ENCODE measurements around the gene NOL4L. TPM values are rescaled to one million over a fixed set of nuclear protein-coding genes. Genes with fewer than 3 reads are reported as not detected.

The NOL4L gene
- total and polyA plus RNA-seq, 2 experiments from 2014 or later = 35.6 to 42.9 TPM

GRCh38 chr20:32517914-32518592, 67.1 kb downstream of the NOL4L start:
- WGBS (ENCODE audit: low lambda C conversion rate, missing lambda C conversion rate) = 83% methylated on average over 15 of the region's 15 CpGs
- no peak overlapping the region for H3K4me3 ChIP-seq
- H3K9me2 ChIP-seq (replicated peaks; ENCODE audit: insufficient read depth) = no peaks in the 10 kb centered on the region
- H3K27me3 ChIP-seq = no peaks in the 10 kb centered on the region
- DNase-seq (ENCODE audit: low spot score) = no peak
- no peak overlapping the region for H2AFZ ChIP-seq
- no peak overlapping the region for H3K27ac ChIP-seq
- no peaks in the 10 kb centered on the region for H3K36me3 ChIP-seq (replicated peaks; ENCODE audit: insufficient read depth, low read depth)
- H3K4me1 ChIP-seq (ENCODE audit: insufficient read depth) = peaks cover 11% of the 10 kb centered on the region
- no peaks in the 10 kb centered on the region for H4K20me1 ChIP-seq (ENCODE audit: insufficient read depth, poor library complexity, severe bottlenecking)
- no peak for TF ChIP-seq EZH2phosphoT487 (IDR thresholded peaks at IDR 0.05; ENCODE audit: low read depth, severe bottlenecking, unreplicated experiment)
- no peak for TF ChIP-seq EZH2 (IDR thresholded peaks at IDR 0.05; ENCODE audit: borderline replicate concordance)
- TF ChIP-seq CTCF (IDR thresholded peaks at IDR 0.05; ENCODE audit: poor library complexity) = no peak
- no peaks in the 10 kb centered on the region for H3K79me2 ChIP-seq
- H3K9me3 ChIP-seq (ENCODE audit: low read depth) = no peaks in the 10 kb centered on the region
- H3K4me2 ChIP-seq = no peak overlapping the region

- DNase-seq (ENCODE audit: low spot score) = no peak
- Histone ChIP-seq H3K9me3 (ENCODE audit: low read depth) (no peaks in the 10 kb centered on the region), H3K4me1 (ENCODE audit: insufficient read depth) (peaks cover 7% of the 10 kb centered on the region), H3K27me3 (no peaks in the 10 kb centered on the region), H4K20me1 (ENCODE audit: insufficient read depth, poor library complexity, severe bottlenecking) (no peaks in the 10 kb centered on the region), H3K36me3 (replicated peaks; ENCODE audit: insufficient read depth, low read depth) (no peaks in the 10 kb centered on the region), H3K79me2 (no peaks in the 10 kb centered on the region), H2AFZ (no peak overlapping the region), H3K4me3 (no peak overlapping the region), H3K9me2 (replicated peaks; ENCODE audit: insufficient read depth) (no peaks in the 10 kb centered on the region), H3K27ac (no peak overlapping the region), H3K4me2 (no peak overlapping the region)
- 93% methylated on average over 6 of the region's 6 CpGs for WGBS (ENCODE audit: low lambda C conversion rate, missing lambda C conversion rate)
- TF ChIP-seq CTCF (IDR thresholded peaks at IDR 0.05; ENCODE audit: poor library complexity) = no peak
- no peak for TF ChIP-seq EZH2phosphoT487 (IDR thresholded peaks at IDR 0.05; ENCODE audit: low read depth, severe bottlenecking, unreplicated experiment)
- TF ChIP-seq EZH2 (IDR thresholded peaks at IDR 0.05; ENCODE audit: borderline replicate concordance) = no peak
Measured at GRCh38 chr20:32517518-32517873, 67.6 kb downstream of the NOL4L start.

GRCh38 chr20:32516583-32517517, 68.3 kb downstream of the NOL4L start:
- H3K4me1 ChIP-seq (ENCODE audit: insufficient read depth) = peaks cover under 1% of the 10 kb centered on the region
- H3K27ac ChIP-seq = no peak overlapping the region
- no peaks in the 10 kb centered on the region for H3K9me3 ChIP-seq (ENCODE audit: low read depth)
- H3K4me2 ChIP-seq = no peak overlapping the region
- H3K4me3 ChIP-seq = no peak overlapping the region
- H3K9me2 ChIP-seq (replicated peaks; ENCODE audit: insufficient read depth) = no peaks in the 10 kb centered on the region
- H4K20me1 ChIP-seq (ENCODE audit: insufficient read depth, poor library complexity, severe bottlenecking) = no peaks in the 10 kb centered on the region
- TF ChIP-seq CTCF (IDR thresholded peaks at IDR 0.05; ENCODE audit: poor library complexity) = no peak
- TF ChIP-seq EZH2phosphoT487 (IDR thresholded peaks at IDR 0.05; ENCODE audit: low read depth, severe bottlenecking, unreplicated experiment) = no peak
- no peak for TF ChIP-seq EZH2 (IDR thresholded peaks at IDR 0.05; ENCODE audit: borderline replicate concordance)
- no peak overlapping the region for H2AFZ ChIP-seq
- 63% methylated on average over 10 of the region's 10 CpGs for WGBS (ENCODE audit: low lambda C conversion rate, missing lambda C conversion rate)
- no peaks in the 10 kb centered on the region for H3K36me3 ChIP-seq (replicated peaks; ENCODE audit: insufficient read depth, low read depth)
- no peaks in the 10 kb centered on the region for H3K79me2 ChIP-seq
- H3K27me3 ChIP-seq = no peaks in the 10 kb centered on the region
- DNase-seq (ENCODE audit: low spot score) = no peak
